Prostate gland (tissue), 2 donors: Measurements from ENCODE around the gene SREBF2. TPM values are rescaled to one million over a fixed set of nuclear protein-coding genes. Genes with fewer than 3 reads are reported as not detected.

Experiments
- DNase-seq: peaks from one replicate; pipeline ENCODE4 v3.0.0-alpha.2; 2019; ENCODE audit warnings: low spot score
- H3K27ac ChIP-seq, 2 donors: fragments of 200-600 bp; sonication (generic); 2 replicates each; pipeline ENCODE4 v1.5.1; 2017 to 2019
- H3K27me3 ChIP-seq: fragments of 200-600 bp; sonication (generic); replicated peaks from 2 replicates; pipeline ENCODE4 v1.5.1; 2019; ENCODE audit not compliant: insufficient read depth
- H3K36me3 ChIP-seq, 2 donors: fragments of 200-600 bp; sonication (generic); 1 replicate in 1 of 2; 2 replicates in 1 of 2; pipeline versions ENCODE4 v1.5.1 to v1.8.1; 2017 to 2019
- H3K4me1 ChIP-seq: fragments of 200-600 bp; sonication (generic); replicated peaks from 2 replicates; pipeline ENCODE4 v1.5.1; 2019
- H3K4me3 ChIP-seq, 2 donors: fragments of 200-600 bp; sonication (generic); 2 replicates each; pipeline ENCODE4 v1.5.1; 2017 to 2019
- H3K9me3 ChIP-seq: fragments of 200-600 bp; sonication (generic); 2 replicates; pipeline ENCODE4 v1.5.1; 2017
- POLR2A ChIP-seq: fragments of 450-650 bp; IDR thresholded peaks from one replicate; pipeline ENCODE4 v1.6.1; 2016; ENCODE audit warnings: antibody characterized with exemption, mild to moderate bottlenecking
- POLR2AphosphoS5 ChIP-seq: sonication (generic); formaldehyde crosslinking; IDR thresholded peaks from one replicate; pipeline ENCODE4 v1.6.1; 2017; ENCODE audit warnings: antibody characterized with exemption
- WGBS: methylation state at CpG from one replicate; pipeline ENCODE4 v1.1.5; 2018; 5-methylcytosine and 5-hydroxymethylcytosine counted together
- intact Hi-C: fragments of 100-400 bp; cut with DNase I; formaldehyde crosslinking; loops from one replicate; pipeline ENCODE4 v1.14.2; 2022
- total RNA-seq, 2 donors: library from RNA; depleted of rRNA; stranded (reverse); fragments of >200 nt; gene quantifications; one replicate each; pipeline ENCODE4 v1.1.0, GENCODE V29; 2016
- TF ChIP-seq, protein P1 (sequence below), 4 experiments: fragments of 200-600 bp in 2 of 4; fragments of 450-650 bp in 2 of 4; sonication (generic) in 2 of 4; IDR thresholded peaks; 1 replicate in 3 of 4; 2 replicates in 1 of 4; pipeline ENCODE4 v1.5.1; 2016 to 2019; ENCODE audit warnings: antibody characterized with exemption in 4 of 4, mild to moderate bottlenecking in 2 of 4, moderate library complexity in 2 of 4

The SREBF2 gene
- total RNA-seq, 2 donors from 2014 or later, result 62.7 to 128 TPM

DNA sequence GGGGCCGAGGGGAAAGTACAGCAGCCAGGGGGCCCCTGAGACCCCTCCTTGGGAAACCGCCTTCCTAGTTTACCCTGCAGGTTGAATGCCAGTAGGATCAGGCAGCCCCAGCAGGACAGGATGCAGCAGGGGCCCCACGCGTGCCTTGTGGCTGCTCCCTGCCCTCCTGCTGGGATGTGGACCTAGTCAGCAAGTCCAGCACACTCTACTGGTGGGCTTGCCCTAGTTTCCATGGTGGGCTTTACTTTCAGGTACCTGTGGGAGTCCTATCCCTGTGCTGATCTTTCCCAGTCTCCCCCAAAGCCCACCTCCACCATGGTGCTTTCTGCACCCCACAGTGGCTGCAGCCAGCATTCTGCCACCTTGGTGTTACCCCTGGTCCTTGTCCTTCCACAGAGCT, 59.8 kb downstream of the SREBF2 start:
- H3K9me3 ChIP-seq, result no peaks in the 10 kb centered on the region
- WGBS, result 93% methylated on average over 4 of the region's 4 CpGs
- peaks cover 0 to 9% of the 10 kb centered on the region in 2 donors for H3K36me3 ChIP-seq
- no peak for DNase-seq
- H3K27me3 ChIP-seq, result no peaks in the 10 kb centered on the region
- no peak overlapping the region for H3K4me3 ChIP-seq
- TF ChIP-seq POLR2AphosphoS5 (no peak), POLR2A (no peak)
- TF ChIP-seq, protein P1, sequence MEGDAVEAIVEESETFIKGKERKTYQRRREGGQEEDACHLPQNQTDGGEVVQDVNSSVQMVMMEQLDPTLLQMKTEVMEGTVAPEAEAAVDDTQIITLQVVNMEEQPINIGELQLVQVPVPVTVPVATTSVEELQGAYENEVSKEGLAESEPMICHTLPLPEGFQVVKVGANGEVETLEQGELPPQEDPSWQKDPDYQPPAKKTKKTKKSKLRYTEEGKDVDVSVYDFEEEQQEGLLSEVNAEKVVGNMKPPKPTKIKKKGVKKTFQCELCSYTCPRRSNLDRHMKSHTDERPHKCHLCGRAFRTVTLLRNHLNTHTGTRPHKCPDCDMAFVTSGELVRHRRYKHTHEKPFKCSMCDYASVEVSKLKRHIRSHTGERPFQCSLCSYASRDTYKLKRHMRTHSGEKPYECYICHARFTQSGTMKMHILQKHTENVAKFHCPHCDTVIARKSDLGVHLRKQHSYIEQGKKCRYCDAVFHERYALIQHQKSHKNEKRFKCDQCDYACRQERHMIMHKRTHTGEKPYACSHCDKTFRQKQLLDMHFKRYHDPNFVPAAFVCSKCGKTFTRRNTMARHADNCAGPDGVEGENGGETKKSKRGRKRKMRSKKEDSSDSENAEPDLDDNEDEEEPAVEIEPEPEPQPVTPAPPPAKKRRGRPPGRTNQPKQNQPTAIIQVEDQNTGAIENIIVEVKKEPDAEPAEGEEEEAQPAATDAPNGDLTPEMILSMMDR (IDR thresholded peaks at IDR 0.05), result no peak
- intact Hi-C loops, result no loop called here
- no peak overlapping the region for H3K27ac ChIP-seq
- no peaks in the 10 kb centered on the region for H3K4me1 ChIP-seq

DNA sequence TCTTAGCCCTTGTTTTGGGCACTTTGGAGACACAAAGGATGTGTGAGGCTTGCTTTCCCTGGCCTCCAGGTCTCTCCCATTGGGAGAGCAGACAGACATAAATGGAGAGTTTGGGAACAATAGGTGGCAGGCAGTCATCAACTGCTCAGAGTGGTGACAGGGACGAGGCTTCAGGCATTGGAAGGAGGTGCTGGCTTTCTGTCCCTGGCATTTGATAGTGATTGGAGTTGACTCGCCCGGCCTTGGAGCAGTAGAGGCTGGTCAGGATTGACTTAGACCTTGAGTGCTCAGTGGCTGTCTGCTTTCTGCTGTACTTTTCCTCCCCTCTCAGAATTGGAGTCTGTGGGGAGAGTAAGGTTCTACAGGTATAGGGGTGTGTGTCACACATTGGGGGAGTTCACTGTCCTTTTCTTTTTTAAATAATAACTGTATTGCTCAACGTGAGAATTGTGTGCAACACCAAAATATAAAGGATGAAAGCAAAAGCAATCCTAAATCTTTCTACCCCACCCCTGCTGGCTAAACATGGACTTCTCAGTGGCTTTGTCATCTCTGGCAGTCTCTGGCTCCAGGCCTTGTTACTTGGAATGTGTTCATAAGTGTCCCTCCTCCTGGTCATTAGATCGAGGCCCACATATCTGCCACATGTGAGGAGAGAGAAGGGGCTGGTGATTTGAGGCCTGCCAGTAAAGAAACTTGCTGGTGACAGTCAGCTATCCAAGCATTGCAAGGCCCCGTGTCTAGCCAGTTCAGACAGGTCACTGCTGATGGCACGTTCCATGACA, 60.9 kb downstream of the SREBF2 start:
- Histone ChIP-seq H3K36me3 (peaks cover 6 to 10% of the 10 kb centered on the region in 2 donors), H3K4me1 (no peaks in the 10 kb centered on the region), H3K27me3 (no peaks in the 10 kb centered on the region), H3K27ac (no peak overlapping the region), H3K4me3 (no peak overlapping the region), H3K9me3 (no peaks in the 10 kb centered on the region)
- WGBS, result 83% methylated on average over 7 of the region's 7 CpGs
- DNase-seq, result no peak
- TF ChIP-seq POLR2AphosphoS5 (no peak), POLR2A (no peak)
- TF ChIP-seq, protein P1 (IDR thresholded peaks at IDR 0.05), result no peak
- intact Hi-C loops, result no loop called here

DNA sequence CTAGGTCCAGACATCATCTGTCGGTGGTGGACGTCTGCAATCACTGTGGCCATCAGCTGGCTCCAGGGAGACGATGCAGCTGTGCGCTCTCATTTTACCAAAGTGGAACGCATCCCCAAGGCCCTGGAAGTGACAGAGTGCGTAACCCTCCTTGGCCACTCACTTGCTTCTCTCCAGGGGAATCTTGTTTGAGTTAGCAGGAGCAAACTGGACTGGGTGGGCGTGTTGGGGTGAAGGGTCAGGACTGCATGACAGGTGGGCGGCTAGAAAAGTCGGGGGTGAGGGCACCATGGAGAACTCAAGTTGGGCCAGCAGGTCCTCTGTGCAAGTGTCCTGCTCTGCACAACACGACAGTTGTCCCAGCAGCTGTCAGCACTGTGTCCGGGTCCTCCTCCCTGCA, 65.7 kb downstream of the SREBF2 start:
- no peaks in the 10 kb centered on the region for H3K4me1 ChIP-seq
- intact Hi-C loops, result no loop called here
- DNase-seq, result no peak
- no peak overlapping the region for H3K27ac ChIP-seq
- WGBS, result 88% methylated on average over 11 of the region's 11 CpGs
- H3K36me3 ChIP-seq, result peaks cover 6 to 12% of the 10 kb centered on the region in 2 donors
- H3K9me3 ChIP-seq, result no peaks in the 10 kb centered on the region
- no peaks in the 10 kb centered on the region for H3K27me3 ChIP-seq
- TF ChIP-seq, protein P1 (IDR thresholded peaks at IDR 0.05), result no peak
- TF ChIP-seq POLR2A (no peak), POLR2AphosphoS5 (no peak)
- no peak overlapping the region for H3K4me3 ChIP-seq

DNA sequence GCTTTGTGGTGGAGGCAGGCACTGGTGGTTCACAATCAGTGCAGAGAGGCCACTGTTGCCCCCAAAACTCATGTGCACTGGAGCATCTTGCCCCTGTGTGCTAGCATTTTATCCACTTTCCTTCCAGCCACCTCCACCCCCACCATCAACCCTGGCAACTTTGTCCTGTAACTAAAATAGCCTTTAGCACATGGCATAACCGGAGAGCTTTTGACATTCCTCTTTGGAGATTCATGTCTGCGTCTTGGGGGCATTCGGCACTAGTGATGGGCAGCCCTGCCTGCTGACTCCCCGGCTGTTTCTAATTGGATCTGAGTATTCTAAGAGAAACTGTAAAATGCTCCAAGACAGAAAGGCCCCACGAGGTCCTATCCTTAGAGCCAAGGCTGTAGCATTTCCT, 66.2 kb downstream of the SREBF2 start:
- Histone ChIP-seq H3K4me1 (no peaks in the 10 kb centered on the region), H3K36me3 (peaks cover 6 to 12% of the 10 kb centered on the region in 2 donors), H3K27ac (no peak overlapping the region), H3K9me3 (no peaks in the 10 kb centered on the region), H3K27me3 (no peaks in the 10 kb centered on the region), H3K4me3 (no peak overlapping the region)
- intact Hi-C loops, result no loop called here
- TF ChIP-seq POLR2AphosphoS5, result no peak
- TF ChIP-seq POLR2A, result no peak
- TF ChIP-seq, protein P1 (IDR thresholded peaks at IDR 0.05), result no peak
- WGBS, result 89% methylated on average over 5 of the region's 5 CpGs
- no peak for DNase-seq
